ENCODE data around the gene CUEDC1.
A peak's percentile ranks its signal among the peaks of the same experiment; 100 is the strongest.

Gene CUEDC1

GRCh38 chr17:57948555-57949420 lies 6.4 kb downstream of the CUEDC1 start:
- Histone ChIP-seq H3K27ac (replicated peaks) (peak overlapping the region; percentile 46), H3K27me3 (ENCODE audit: insufficient read depth, poor library complexity, severe bottlenecking) (no peaks in the 10 kb centered on the region), H3K4me3 (replicated peaks; ENCODE audit: insufficient read depth, low read length) (no peak overlapping the region)
- TF ChIP-seq SPI1 (IDR thresholded peaks at IDR 0.05; ENCODE audit: borderline replicate concordance, low read depth) (no peak), POLR2AphosphoS5 (IDR thresholded peaks at IDR 0.05; ENCODE audit: low read depth) (no peak), GABPA (IDR thresholded peaks at IDR 0.05; ENCODE audit: low read depth) (no peak)
- TF ChIP-seq, protein P1, sequence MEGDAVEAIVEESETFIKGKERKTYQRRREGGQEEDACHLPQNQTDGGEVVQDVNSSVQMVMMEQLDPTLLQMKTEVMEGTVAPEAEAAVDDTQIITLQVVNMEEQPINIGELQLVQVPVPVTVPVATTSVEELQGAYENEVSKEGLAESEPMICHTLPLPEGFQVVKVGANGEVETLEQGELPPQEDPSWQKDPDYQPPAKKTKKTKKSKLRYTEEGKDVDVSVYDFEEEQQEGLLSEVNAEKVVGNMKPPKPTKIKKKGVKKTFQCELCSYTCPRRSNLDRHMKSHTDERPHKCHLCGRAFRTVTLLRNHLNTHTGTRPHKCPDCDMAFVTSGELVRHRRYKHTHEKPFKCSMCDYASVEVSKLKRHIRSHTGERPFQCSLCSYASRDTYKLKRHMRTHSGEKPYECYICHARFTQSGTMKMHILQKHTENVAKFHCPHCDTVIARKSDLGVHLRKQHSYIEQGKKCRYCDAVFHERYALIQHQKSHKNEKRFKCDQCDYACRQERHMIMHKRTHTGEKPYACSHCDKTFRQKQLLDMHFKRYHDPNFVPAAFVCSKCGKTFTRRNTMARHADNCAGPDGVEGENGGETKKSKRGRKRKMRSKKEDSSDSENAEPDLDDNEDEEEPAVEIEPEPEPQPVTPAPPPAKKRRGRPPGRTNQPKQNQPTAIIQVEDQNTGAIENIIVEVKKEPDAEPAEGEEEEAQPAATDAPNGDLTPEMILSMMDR (IDR thresholded peaks at IDR 0.05; ENCODE audit: insufficient read depth, low read length) = no peak
- TF ChIP-seq, protein P2, sequence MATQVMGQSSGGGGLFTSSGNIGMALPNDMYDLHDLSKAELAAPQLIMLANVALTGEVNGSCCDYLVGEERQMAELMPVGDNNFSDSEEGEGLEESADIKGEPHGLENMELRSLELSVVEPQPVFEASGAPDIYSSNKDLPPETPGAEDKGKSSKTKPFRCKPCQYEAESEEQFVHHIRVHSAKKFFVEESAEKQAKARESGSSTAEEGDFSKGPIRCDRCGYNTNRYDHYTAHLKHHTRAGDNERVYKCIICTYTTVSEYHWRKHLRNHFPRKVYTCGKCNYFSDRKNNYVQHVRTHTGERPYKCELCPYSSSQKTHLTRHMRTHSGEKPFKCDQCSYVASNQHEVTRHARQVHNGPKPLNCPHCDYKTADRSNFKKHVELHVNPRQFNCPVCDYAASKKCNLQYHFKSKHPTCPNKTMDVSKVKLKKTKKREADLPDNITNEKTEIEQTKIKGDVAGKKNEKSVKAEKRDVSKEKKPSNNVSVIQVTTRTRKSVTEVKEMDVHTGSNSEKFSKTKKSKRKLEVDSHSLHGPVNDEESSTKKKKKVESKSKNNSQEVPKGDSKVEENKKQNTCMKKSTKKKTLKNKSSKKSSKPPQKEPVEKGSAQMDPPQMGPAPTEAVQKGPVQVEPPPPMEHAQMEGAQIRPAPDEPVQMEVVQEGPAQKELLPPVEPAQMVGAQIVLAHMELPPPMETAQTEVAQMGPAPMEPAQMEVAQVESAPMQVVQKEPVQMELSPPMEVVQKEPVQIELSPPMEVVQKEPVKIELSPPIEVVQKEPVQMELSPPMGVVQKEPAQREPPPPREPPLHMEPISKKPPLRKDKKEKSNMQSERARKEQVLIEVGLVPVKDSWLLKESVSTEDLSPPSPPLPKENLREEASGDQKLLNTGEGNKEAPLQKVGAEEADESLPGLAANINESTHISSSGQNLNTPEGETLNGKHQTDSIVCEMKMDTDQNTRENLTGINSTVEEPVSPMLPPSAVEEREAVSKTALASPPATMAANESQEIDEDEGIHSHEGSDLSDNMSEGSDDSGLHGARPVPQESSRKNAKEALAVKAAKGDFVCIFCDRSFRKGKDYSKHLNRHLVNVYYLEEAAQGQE (IDR thresholded peaks at IDR 0.05; ENCODE audit: insufficient replicate concordance, low read depth) = no peak
- DNase-seq (ENCODE audit: low read depth in 1 of 2, low spot score in 1 of 2) = peak in 1 of 2 experiments; percentile 44

GRCh38 chr17:57948169-57948554 lies 7.0 kb downstream of the CUEDC1 start:
- no peaks in the 10 kb centered on the region for H3K27me3 ChIP-seq (ENCODE audit: insufficient read depth, poor library complexity, severe bottlenecking)
- no peak for TF ChIP-seq POLR2AphosphoS5 (IDR thresholded peaks at IDR 0.05; ENCODE audit: low read depth)
- TF ChIP-seq, protein P2 (IDR thresholded peaks at IDR 0.05; ENCODE audit: insufficient replicate concordance, low read depth) = no peak
- TF ChIP-seq, protein P1 (IDR thresholded peaks at IDR 0.05; ENCODE audit: insufficient read depth, low read length) = no peak
- TF ChIP-seq GABPA (IDR thresholded peaks at IDR 0.05; ENCODE audit: low read depth) = no peak
- no peak for TF ChIP-seq SPI1 (IDR thresholded peaks at IDR 0.05; ENCODE audit: borderline replicate concordance, low read depth)
- H3K4me3 ChIP-seq (replicated peaks; ENCODE audit: insufficient read depth, low read length) = no peak overlapping the region
- no peak for DNase-seq (ENCODE audit: low read depth in 1 of 2, low spot score in 1 of 2)
- peak overlapping the region; percentile 46 for H3K27ac ChIP-seq (replicated peaks)

DNA sequence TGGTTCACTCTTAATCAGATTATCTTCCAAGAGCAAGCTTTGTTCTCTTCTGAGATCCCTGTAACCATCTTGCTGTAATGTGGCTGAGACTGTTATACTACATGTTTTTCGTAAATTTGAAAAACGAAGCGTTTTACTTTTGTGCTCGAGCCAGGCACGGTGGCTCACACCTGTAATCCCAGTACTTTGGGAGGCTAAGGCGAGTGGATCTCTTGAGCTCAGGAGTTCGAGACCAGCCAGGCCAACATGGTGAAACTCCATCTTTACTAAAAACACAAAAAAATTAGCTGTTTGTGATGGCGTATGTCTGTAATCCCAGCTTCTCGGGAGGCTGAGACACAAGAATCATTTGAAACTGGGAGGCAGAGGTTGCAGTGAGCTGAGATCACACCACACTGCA lies 7.8 kb downstream of the CUEDC1 start:
- no peak for DNase-seq (ENCODE audit: low read depth in 1 of 2, low spot score in 1 of 2)
- Histone ChIP-seq H3K4me3 (replicated peaks; ENCODE audit: insufficient read depth, low read length) (no peak overlapping the region; the same call in 1 of the 2 replicates), H3K27ac (replicated peaks) (peak overlapping the region; percentile 48), H3K27me3 (ENCODE audit: insufficient read depth, poor library complexity, severe bottlenecking) (no peaks in the 10 kb centered on the region)
- TF ChIP-seq, protein P1 (IDR thresholded peaks at IDR 0.05; ENCODE audit: insufficient read depth, low read length) = no peak
- TF ChIP-seq POLR2AphosphoS5 (IDR thresholded peaks at IDR 0.05; ENCODE audit: low read depth) (no peak), GABPA (IDR thresholded peaks at IDR 0.05; ENCODE audit: low read depth) (no peak), SPI1 (IDR thresholded peaks at IDR 0.05; ENCODE audit: borderline replicate concordance, low read depth) (no peak)
- TF ChIP-seq, protein P2 (IDR thresholded peaks at IDR 0.05; ENCODE audit: insufficient replicate concordance, low read depth) = no peak

Measured in HL-60 (cell line).